22Rv1 (cell line): ENCODE measurements around the gene CHRDL2.

Experiments
- ZFX ChIP-seq: fragments of 450-650 bp; IDR thresholded peaks from 2 replicates; pipeline ENCODE4 v1.6.1; 2017; ENCODE audit warnings: antibody characterized with exemption, borderline replicate concordance
- TF ChIP-seq, protein P1 (sequence below): fragments of 450-650 bp; IDR thresholded peaks from 2 replicates; pipeline ENCODE4 v1.5.1; 2017; ENCODE audit warnings: mild to moderate bottlenecking

DNA sequence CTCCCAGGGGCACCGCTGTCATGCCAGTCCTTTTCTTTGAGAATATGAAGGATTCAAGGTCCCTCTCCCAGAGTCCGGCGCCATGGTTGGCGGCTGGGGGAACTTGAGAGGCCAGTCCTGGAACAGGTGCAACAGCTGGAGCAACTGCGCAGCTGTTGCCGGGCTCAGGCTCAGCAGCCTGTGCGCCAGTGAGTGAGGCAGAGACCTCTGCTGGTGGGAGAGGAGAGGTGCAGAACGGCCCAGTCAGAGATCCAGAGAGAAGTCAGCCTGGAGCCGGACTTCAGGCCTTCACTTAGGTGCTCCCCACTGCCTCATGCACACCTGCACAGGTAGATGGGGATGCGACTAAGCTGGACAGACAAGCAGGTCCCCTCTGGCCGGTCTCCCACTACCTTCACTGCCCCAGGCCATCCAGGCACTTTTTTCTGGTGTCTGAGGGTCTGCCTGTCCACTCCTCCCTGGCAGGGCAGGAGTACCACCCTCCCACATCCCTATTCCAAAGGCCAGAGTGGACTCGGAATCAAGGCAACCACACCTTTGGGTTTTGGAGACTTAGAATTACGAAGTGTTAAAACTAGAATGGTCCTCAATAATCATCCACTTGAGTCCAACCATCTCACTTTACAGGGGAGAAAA is 4.6 kb downstream of the CHRDL2 start:
- TF ChIP-seq, protein P1, sequence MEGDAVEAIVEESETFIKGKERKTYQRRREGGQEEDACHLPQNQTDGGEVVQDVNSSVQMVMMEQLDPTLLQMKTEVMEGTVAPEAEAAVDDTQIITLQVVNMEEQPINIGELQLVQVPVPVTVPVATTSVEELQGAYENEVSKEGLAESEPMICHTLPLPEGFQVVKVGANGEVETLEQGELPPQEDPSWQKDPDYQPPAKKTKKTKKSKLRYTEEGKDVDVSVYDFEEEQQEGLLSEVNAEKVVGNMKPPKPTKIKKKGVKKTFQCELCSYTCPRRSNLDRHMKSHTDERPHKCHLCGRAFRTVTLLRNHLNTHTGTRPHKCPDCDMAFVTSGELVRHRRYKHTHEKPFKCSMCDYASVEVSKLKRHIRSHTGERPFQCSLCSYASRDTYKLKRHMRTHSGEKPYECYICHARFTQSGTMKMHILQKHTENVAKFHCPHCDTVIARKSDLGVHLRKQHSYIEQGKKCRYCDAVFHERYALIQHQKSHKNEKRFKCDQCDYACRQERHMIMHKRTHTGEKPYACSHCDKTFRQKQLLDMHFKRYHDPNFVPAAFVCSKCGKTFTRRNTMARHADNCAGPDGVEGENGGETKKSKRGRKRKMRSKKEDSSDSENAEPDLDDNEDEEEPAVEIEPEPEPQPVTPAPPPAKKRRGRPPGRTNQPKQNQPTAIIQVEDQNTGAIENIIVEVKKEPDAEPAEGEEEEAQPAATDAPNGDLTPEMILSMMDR, result peak; percentile 94
- TF ChIP-seq ZFX, result no peak
